Hematopoietic multipotent progenitor cell treated with erythropoietin and hydrocortisone succinate and interleukin-3 and kit ligand, for 17 days (in vitro differentiated cells): ENCODE data around the gene TEX13D.
"Not testable (repeated sequence)": the region's sequence is repeated elsewhere in the genome, so short reads cannot be mapped to it uniquely, and the experiment has no call there.

Source experiments
- DNase-seq: peaks from one replicate; pipeline ENCODE4 v3.0.0-alpha.2; 2015; ENCODE audit warnings: low spot score

The TEX13D gene

GRCh38 chrX:124332481-124333424, at the start of gene TEX13D:
Gene TEX13D, plus strand, starts transcription at chrX:124332660. Its CDS starts 258 bp downstream, at chrX:124332918.
- no peak for DNase-seq

- no peak for DNase-seq
Observed at GRCh38 chrX:124289443-124289842, 43.0 kb upstream of the TEX13D start.

GRCh38 chrX:124293810-124294209, 38.6 kb upstream of the TEX13D start:
- no peak for DNase-seq

- not testable (repeated sequence) for DNase-seq
Observed at GRCh38 chrX:124299323-124299722, 33.1 kb upstream of the TEX13D start.

GRCh38 chrX:124300405-124300804, 32.1 kb upstream of the TEX13D start:
- no peak for DNase-seq

GRCh38 chrX:124307253-124307907, 25.1 kb upstream of the TEX13D start:
- DNase-seq, result no peak

GRCh38 chrX:124325732-124326131, 6.7 kb upstream of the TEX13D start:
- DNase-seq, result no peak

GRCh38 chrX:124328765-124329164, 3.7 kb upstream of the TEX13D start:
- DNase-seq, result no peak

- DNase-seq, result no peak
Observed at GRCh38 chrX:124333862-124334261, 1.4 kb downstream of the TEX13D start.

GRCh38 chrX:124334555-124334954, 2.1 kb downstream of the TEX13D start:
- not testable (repeated sequence) for DNase-seq

GRCh38 chrX:124335598-124335997, 3.1 kb downstream of the TEX13D start:
- no peak for DNase-seq

- DNase-seq, result no peak
Observed at GRCh38 chrX:124337916-124338315, 5.5 kb downstream of the TEX13D start.

- DNase-seq, result no peak
Observed at GRCh38 chrX:124338733-124339514, 6.5 kb downstream of the TEX13D start.

GRCh38 chrX:124341396-124342132, 9.1 kb downstream of the TEX13D start:
- DNase-seq, result no peak

GRCh38 chrX:124342174-124342867, 9.9 kb downstream of the TEX13D start:
- no peak for DNase-seq

GRCh38 chrX:124343016-124343415, 10.6 kb downstream of the TEX13D start:
- no peak for DNase-seq

GRCh38 chrX:124344246-124344645, 11.8 kb downstream of the TEX13D start:
- DNase-seq, result no peak

GRCh38 chrX:124346117-124346876, 13.8 kb downstream of the TEX13D start, which contains the start of gene SH2D1A:
Gene SH2D1A, plus strand, starts transcription at chrX:124346563. Its CDS starts 80 bp downstream, at chrX:124346643.
- no peak for DNase-seq

GRCh38 chrX:124346877-124347241, 14.4 kb downstream of the TEX13D start:
- DNase-seq, result no peak

- no peak for DNase-seq
Observed at GRCh38 chrX:124347242-124347641, 14.8 kb downstream of the TEX13D start.
